ENCODE measurements around the gene ARHGAP26. TPM values are rescaled to one million over a fixed set of nuclear protein-coding genes. Genes with fewer than 3 reads are reported as not detected.

Gene ARHGAP26
- total RNA-seq, 4 donors from 2014 or later = 11.1 to 36.1 (median 21.8) TPM

GRCh38 chr5:143155455-143155854 lies 385.3 kb downstream of the ARHGAP26 start:
- Histone ChIP-seq H3K27ac (peak overlapping the region; percentile 72), H3K4me3 (no peak overlapping the region), H3K9me3 (no peaks in the 10 kb centered on the region), H3K27me3 (no peaks in the 10 kb centered on the region), H3K36me3 (no peaks in the 10 kb centered on the region), H3K4me1 (peaks cover 29% of the 10 kb centered on the region)
- TF ChIP-seq EP300 (IDR thresholded peaks at IDR 0.05) (no peak), POLR2A (IDR thresholded peaks at IDR 0.05) (no peak), POLR2AphosphoS5 (IDR thresholded peaks at IDR 0.05) (no peak), CTCF (IDR thresholded peaks at IDR 0.05) (no peak)
- DNase-seq (ENCODE audit: low spot score in 2 of 2) = no peak
- 58% methylated on average over 3 of the region's 3 CpGs for WGBS

GRCh38 chr5:143156086-143156485 lies 385.9 kb downstream of the ARHGAP26 start:
- Histone ChIP-seq H3K36me3 (no peaks in the 10 kb centered on the region), H3K4me3 (no peak overlapping the region), H3K9me3 (no peaks in the 10 kb centered on the region), H3K4me1 (peaks cover 29% of the 10 kb centered on the region), H3K27me3 (no peaks in the 10 kb centered on the region), H3K27ac (no peak overlapping the region)
- DNase-seq (ENCODE audit: low spot score in 2 of 2) = no peak
- TF ChIP-seq EP300 (IDR thresholded peaks at IDR 0.05) (no peak), POLR2A (IDR thresholded peaks at IDR 0.05) (no peak), CTCF (IDR thresholded peaks at IDR 0.05) (no peak), POLR2AphosphoS5 (IDR thresholded peaks at IDR 0.05) (no peak)
- 63% methylated on average over 1 of the region's 1 CpG for WGBS

- H3K27ac ChIP-seq = no peak overlapping the region
- WGBS = 78% methylated on average over 4 of the region's 4 CpGs
- H3K27me3 ChIP-seq = no peaks in the 10 kb centered on the region
These were observed 386.4 kb downstream of the ARHGAP26 start for GRCh38 chr5:143156572-143156971.

GRCh38 chr5:143159031-143159430 lies 388.9 kb downstream of the ARHGAP26 start:
- H3K4me1 ChIP-seq = peaks cover 23% of the 10 kb centered on the region
- H3K4me3 ChIP-seq = no peak overlapping the region
- TF ChIP-seq EP300 (IDR thresholded peaks at IDR 0.05) = no peak
- no peak for TF ChIP-seq POLR2A (IDR thresholded peaks at IDR 0.05)
- no peak for TF ChIP-seq POLR2AphosphoS5 (IDR thresholded peaks at IDR 0.05)
- no peak for TF ChIP-seq CTCF (IDR thresholded peaks at IDR 0.05)
- 65% methylated on average over 3 of the region's 3 CpGs for WGBS
- H3K36me3 ChIP-seq = no peaks in the 10 kb centered on the region
- DNase-seq (ENCODE audit: low spot score in 2 of 2) = no peak
- no peak overlapping the region for H3K27ac ChIP-seq
- no peaks in the 10 kb centered on the region for H3K9me3 ChIP-seq
- no peaks in the 10 kb centered on the region for H3K27me3 ChIP-seq

More at GRCh38 chr5:143156572-143156971, 386.4 kb downstream of the ARHGAP26 start:
- TF ChIP-seq POLR2A (IDR thresholded peaks at IDR 0.05) (no peak), POLR2AphosphoS5 (IDR thresholded peaks at IDR 0.05) (peak in 1 of 3 donors; percentile 17)
- Histone ChIP-seq H3K36me3 (no peaks in the 10 kb centered on the region), H3K4me1 (peaks cover 29% of the 10 kb centered on the region), H3K9me3 (no peaks in the 10 kb centered on the region), H3K4me3 (no peak overlapping the region)
- DNase-seq (ENCODE audit: low spot score in 2 of 2) = no peak

GRCh38 chr5:143161885-143162540 lies 391.8 kb downstream of the ARHGAP26 start:
- no peaks in the 10 kb centered on the region for H3K27me3 ChIP-seq
- no peak overlapping the region for H3K27ac ChIP-seq
- no peaks in the 10 kb centered on the region for H3K4me1 ChIP-seq
- H3K9me3 ChIP-seq = no peaks in the 10 kb centered on the region
- peak; percentile 86 to 88 for DNase-seq (ENCODE audit: low spot score in 2 of 2)
- TF ChIP-seq EP300 (IDR thresholded peaks at IDR 0.05) (no peak), POLR2AphosphoS5 (IDR thresholded peaks at IDR 0.05) (peak in 2 of 3 donors; percentile 13 to 69)
- no peak overlapping the region for H3K4me3 ChIP-seq
- no peaks in the 10 kb centered on the region for H3K36me3 ChIP-seq
- 84% methylated on average over 5 of the region's 5 CpGs for WGBS

- H3K27ac ChIP-seq = no peak overlapping the region
- WGBS = 94% methylated on average over 3 of the region's 3 CpGs
- H3K27me3 ChIP-seq = no peaks in the 10 kb centered on the region
- H3K36me3 ChIP-seq = no peaks in the 10 kb centered on the region
- no peak for DNase-seq (ENCODE audit: low spot score in 2 of 2)
- H3K4me3 ChIP-seq = no peak overlapping the region
- H3K4me1 ChIP-seq = no peaks in the 10 kb centered on the region
- no peaks in the 10 kb centered on the region for H3K9me3 ChIP-seq
- TF ChIP-seq POLR2AphosphoS5 (IDR thresholded peaks at IDR 0.05) = no peak
- TF ChIP-seq CTCF (IDR thresholded peaks at IDR 0.05) = no peak
- TF ChIP-seq EP300 (IDR thresholded peaks at IDR 0.05) = no peak
These were observed 392.6 kb downstream of the ARHGAP26 start for GRCh38 chr5:143162810-143163209.
